HG03457 (cell line): ENCODE data around the gene PDSS2.
A peak's percentile ranks its signal among the peaks of the same experiment; 100 is the strongest.
"Not testable (repeated sequence)": the region's sequence is repeated elsewhere in the genome, so short reads cannot be mapped to it uniquely, and the experiment has no call there.

ENCODE experiments used
- ATAC-seq: cut with Tn5 transposase; IDR thresholded peaks from one replicate; pipeline ENCODE4 v1.9.1; 2021; ENCODE audit warnings: moderate number of reproducible peaks; ENCODE audit not compliant: unreplicated experiment

PDSS2 gene

DNA sequence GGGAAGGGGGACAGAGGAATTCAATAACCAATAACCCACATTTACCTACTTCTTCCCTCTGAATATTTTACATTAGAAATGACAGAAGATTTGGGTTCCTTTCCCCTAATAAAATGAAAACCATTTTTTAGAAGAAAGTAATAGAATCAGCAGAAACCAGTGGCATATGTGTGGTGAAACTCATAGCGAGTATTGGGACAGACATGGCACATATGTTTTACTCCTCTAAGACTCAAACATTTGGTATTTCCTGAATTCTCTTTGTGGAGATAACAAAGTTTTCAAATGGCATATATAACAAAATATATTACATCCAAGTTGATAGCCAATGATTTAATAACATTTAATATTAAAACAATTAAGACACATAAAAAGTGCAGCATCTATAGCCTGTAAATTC lies 331.2 kb downstream of the PDSS2 start:
- ATAC-seq = no peak

DNA sequence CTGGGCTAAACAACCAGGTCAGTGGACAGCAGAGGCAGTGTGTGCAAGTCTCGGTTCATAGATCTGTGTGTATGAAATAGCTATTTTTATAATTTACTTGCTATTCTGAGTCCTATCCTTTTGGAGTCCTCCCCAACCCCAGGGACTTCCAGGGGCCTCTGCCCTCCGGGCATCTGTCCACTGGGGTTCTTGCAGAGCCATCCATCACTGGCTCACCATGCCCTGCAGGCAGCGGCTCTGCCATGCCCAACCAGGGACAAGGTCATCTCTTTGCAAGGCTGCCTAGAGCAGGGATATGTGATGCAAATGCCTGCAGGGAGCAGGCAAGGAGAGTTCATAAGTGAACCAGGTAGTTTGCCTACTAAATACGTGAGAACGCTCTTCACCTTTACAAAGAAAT lies 333.6 kb downstream of the PDSS2 start:
- no peak for ATAC-seq

DNA sequence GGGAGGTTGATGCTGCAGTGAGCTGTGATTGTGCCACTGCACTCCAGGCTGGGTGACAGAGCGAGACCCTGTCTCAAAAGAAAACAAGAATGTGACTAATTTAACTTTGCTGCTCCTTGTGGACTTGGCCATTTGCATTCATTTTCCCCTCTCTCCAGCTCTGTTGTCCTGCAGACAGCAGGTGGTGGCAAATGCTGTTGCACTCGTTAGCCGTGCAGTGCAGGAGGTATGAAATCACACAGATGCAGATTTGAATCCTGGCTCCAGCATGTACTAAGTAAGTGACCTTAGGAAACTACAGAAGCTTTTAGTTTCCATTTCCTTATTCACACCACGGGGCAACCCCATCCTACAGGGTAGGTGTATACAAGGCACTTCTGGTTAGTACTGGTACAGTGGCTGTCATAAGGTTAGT lies 334.4 kb downstream of the PDSS2 start:
- ATAC-seq = peak; percentile 74

DNA sequence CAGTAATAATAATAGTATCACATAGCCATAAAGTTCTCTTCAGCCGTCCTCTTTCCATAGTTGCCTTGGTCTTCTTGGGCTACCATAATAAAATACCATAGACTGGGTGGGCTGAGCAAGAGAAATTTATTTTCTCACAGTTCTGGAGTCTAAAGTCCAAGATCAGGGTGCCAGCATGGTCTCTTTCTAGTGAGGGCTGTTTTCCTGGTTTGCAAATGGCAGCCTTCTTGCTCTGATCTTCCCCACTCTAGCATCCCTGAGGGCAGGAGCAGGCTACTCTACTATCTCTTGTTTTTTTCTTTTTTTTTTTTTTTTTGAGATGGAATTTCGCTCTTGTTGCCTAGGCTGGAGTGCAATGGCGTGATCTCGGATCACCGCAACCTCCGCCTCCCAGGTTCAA lies 335.9 kb downstream of the PDSS2 start:
- no peak for ATAC-seq

DNA sequence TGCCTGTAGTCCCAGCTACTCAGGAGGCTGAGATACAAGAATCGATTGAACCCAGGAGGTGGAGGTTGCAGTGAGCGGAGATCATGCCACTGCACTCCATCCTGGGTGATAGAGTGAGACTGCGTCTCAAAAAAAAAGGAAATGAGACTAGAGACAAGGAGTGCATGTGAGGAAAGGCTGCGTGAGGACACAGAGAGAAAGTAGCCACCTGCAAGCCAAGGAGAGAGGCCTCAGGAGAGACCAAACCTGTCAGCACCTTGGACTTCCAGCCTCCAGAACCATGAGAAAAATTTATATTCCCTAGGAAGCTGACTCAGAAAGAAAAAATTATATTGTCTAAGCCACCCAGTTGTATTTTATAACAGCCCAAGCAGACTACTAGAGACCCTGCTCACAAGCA lies 336.6 kb downstream of the PDSS2 start:
- no peak for ATAC-seq

DNA sequence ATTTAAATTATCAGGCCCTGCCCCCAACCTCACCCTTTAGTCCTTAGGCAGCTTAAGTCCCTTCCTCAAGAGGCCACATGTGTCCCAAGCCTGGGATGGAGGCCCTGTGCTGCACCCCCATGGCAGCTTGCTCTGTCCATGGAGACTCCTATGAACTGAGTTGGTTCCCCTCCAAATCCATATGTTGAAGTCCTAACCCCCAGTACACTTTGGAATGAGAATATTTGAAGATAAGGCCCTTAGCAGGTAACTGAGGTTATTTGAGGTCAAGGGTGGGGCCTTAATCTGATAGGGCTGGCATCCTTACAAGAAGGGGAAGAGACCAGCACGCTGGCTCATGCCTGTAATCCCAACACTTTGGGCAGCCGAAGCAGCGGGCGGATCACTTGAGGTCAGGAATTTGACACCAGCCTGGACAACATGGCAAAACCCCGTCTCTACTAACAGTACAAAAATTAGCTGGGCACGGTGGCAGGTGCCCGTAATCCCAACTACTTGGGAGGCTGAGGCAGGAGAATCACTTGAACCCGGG lies 337.3 kb downstream of the PDSS2 start:
- no peak for ATAC-seq

DNA sequence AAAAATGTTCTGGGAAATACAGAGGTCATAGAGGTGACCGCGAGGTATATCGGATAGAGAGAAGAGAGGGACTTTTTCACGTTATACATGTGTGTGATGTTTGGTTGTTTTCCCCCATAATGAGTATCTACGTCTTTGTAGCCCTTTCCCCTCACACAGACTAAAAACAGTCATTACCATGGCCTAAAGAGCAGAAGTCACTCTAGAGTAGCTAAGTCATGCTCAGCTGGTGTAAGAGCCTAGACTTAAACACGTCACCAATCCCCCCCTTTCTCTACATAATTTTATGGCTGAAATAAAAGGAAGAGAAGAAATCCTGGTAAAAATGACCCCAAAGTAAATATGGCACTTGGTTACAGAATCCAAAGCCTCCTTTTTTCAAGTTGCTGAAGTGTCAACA lies 338.1 kb downstream of the PDSS2 start:
- ATAC-seq = no peak

DNA sequence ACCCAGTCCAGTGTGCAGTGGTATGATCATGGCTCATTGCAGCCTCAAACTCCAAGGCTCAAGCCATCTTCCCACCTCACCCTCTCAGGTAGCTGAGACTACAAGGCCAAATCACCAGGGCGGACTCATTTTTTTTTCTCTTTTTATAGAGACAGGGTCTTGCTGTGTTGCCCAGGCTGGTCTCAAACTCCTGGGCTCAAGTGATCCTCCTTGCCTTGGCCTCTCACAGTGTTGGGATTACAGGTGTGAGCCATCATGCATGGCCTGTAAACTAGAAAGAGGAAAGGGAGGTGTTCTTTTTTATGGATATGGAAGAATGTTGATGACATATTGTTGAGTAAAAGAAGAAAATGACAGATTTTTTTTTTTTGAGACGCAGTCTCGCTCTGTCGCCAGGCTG lies 339.0 kb downstream of the PDSS2 start:
- no peak for ATAC-seq

DNA sequence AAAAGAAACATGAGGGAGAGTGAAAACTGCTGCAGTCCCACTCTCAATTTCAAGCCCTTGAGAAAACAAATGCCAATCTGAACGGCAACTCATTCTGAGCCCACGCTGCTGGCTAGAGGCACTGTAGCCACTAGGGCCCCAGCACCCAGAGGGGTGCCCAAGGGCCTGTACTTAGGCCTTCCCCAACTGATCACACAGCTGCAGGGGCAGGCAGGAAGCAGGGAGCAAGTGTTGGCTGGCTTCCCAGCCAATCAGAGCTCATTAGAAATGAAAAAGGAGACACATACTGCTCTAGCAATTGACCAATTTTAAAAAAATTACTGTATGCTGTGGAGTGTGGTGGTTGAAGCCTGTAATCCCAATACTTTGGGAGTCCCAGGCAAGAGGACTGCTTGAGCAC lies 340.4 kb downstream of the PDSS2 start:
- ATAC-seq = no peak

DNA sequence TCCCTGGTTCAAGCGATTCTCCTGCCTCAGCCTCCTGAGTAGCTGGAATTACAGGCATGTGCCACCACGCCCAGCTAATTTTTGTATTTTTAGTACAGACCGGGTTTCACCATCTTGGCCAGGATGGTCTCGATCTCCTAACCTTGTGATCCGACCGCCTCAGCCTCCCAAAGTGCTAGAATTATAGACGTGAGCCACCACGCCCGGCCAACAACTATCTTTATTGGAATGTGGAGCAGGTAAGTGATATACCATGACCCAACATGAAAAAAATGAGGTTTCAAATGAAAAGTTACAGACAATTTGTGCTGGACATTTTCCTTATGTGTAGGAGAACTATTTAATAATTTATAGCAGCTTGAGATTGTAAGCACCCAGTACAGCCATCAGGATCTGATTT lies 340.8 kb downstream of the PDSS2 start:
- ATAC-seq = not testable (repeated sequence)

DNA sequence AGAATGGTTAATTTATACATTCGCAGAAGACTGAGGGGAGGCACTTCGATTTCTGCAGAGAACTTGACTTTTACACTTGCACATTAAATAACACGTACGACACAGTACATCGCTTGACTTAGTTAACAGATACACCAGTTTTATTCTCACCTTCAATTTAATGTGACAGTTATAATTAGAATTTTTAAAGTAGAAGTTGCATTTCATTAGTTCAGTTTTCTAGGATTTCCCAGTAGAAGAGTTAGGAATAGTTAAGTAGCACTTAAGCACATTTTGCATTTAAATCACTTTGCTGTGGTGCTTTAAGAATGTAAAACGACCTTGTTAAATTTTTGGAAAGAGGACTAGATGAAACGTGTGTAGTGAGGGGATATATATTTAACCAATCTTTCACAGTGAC lies 342.4 kb downstream of the PDSS2 start:
- no peak for ATAC-seq

DNA sequence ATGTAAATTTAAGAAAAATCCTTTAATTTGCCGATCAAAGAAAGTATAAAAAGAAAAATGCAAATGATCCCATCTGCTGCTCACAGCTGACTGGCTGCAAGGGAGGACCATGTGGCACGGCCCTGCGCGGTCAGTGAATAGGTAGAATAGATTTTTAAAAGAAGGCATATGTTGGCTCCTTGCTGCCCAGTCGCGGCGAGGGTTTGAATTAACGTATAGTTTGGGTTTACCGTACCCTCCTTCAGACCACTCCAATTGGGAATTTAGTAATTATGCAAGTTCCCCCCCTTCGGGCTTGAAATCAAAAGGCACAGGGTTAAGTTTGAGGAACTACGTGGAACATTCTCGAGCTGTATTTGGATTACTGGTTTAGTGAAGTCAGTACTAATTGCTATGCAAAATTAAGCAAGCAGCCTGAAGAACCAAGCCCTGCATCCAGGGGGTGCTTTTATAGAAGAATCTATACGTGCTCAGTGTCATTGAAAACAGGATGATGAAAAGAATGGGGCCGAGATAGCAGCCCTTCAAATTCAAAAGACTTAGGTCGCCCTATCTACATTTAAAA lies 343.0 kb downstream of the PDSS2 start:
- ATAC-seq = no peak

DNA sequence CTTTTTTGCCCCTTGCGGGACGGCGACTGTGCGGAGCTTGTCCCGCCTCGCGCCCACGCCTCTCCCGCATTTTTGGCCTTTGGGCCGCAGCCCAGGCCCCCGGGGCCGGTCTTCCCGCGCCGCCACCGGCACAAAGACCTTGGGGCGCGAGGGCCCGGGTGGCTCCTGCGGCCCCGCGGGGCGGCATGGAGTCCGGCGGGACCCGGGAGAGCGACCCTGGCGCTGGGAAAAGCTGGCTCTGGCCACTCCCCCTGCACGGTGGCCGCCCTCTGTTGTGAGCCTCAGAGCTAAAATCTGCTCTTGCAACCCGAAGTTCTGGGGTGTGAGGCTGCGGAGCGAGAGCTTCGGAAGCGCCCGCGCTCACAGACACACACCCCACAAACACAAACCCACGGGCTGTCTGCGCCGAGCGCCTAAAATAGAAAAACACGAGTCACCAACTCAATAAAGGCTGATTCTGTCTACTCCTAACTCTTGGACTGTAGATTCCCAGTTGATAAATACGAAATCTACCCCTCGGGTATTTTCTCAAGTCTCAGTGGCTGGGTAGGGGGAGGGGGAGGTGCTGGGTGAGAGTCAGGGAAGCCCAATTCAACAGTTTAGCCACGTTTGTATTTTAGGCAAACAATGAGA lies 343.6 kb downstream of the PDSS2 start:
- ATAC-seq = no peak

DNA sequence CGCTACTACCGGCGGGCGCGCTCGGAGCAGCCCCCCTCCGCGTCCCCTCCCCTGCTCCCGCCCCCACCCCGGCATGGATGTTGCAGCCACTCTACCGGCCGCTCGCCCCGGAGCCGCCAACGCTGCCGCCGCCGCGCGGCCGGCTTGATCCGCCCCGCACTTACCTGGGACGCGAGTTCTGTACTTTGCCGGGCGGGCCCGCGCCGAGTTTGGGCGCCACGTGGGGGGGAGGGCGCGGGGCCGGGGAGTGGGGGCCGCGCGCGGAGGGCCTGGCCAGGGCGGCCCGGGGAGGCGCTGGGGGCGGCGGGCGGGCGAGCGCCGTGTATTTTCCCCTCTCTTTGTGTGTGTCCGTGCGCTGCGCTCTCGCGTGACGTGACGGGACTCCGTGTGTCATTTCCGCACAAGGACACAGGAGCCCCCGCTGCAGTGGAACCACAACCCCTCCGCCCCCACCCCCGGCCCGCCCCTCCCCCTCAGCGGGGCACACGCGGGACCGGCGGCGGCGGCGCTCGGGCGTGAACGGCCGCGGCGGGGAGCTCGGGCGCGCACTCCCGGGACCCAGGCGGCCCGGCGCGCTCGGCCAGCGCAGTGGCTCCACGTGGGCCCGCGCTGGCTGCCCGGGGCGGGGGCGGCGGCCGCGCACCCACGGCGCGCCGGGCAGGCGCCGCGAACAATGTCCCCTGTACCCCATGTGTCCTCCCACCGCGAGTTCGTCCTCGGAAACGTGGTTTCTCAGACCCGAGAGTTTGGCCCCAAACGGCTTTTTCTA lies 344.3 kb downstream of the PDSS2 start, which contains the start of gene BEND3:
Gene BEND3 (minus strand): TSS at position 590 of the 769 bp plus-strand sequence. CDS start 16,230 bp downstream, outside the sequence.
- peak; percentile 7 for ATAC-seq

DNA sequence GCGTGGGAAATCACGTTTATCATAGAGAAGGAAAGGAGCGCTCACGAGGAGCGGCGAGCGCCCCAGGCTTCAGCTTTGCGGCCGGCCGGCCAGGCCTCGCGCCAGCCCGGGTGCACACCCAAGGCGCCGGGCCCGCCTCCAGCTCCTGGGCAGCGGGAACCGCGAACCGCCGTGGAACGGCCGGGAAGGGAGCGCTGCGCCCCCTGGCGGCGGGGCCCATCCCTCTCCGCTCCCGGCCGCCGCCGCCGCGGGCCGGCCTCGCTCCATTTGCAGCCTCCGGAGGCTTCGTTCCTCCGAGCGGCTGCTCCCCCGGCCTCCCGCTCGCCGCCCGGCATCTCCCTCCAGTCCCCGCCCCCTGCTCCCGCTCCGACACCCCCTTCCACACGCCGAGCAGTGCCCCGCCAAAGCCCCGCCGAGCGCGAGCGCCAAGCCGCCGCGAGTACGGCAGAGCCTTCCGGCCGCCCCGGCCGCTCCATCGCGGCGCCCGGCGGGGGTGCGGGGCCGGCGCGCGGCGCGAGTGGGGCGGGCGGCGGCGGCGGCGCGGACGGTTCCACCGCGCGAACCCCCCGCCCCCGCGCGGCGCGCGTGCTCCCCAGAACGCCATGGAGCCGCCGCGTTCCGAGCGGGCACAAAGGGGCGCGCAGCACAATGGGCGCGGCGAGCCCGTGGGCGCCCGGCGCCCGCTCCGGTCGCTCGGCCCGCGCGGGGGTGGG lies 345.0 kb downstream of the PDSS2 start:
- peak; percentile 69 for ATAC-seq

DNA sequence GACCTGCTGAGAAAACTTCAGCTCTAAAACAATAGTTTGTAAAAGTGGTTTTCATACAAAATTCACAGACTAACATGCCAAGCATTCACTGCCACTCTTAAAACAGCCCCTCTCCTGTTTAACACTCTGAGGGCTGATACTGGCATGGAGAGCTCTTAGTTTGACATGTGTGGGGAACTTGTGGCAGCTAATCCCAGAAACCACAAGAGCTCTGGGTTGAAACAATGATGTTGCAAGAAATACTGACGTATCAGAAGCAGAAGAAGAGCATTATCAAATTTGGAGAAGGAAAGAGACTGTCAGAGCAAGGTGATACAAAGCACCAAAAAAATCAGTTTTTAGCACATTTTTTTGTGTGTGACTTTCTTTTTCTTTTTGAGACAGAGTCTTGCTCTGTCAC lies 349.2 kb downstream of the PDSS2 start:
- no peak for ATAC-seq

DNA sequence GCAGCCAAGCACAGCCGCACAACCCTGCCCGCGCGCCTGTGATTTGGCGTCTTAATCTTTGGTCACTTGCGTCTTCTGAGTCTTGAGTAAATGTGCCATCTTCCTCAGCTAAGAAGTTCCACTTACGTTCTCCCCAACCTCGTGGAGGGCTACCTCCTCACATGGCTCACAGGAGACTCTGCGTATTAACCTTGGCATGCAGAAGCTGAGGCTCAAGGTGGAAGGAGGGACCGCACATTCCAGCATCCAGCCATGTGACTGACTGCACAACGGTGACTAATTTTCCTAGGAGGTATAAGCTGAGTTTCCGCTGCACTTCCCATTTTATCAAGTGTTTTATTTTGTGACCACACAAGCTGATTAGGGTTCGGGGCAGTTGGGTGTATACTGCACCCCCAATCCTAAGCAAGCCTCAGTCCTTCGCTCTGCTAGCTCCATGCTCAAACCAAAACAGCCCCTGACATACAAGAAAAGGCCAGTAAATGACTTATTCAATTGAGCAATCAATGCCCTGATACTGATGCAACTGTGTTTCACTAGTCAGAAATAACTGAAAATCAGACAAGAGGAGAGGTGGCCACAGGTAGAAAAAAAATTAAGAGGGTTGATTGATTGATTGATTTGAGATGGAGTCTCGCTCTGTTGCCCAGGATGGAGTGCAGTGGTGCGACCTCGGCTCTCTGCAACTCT lies 351.0 kb downstream of the PDSS2 start:
- ATAC-seq = no peak

DNA sequence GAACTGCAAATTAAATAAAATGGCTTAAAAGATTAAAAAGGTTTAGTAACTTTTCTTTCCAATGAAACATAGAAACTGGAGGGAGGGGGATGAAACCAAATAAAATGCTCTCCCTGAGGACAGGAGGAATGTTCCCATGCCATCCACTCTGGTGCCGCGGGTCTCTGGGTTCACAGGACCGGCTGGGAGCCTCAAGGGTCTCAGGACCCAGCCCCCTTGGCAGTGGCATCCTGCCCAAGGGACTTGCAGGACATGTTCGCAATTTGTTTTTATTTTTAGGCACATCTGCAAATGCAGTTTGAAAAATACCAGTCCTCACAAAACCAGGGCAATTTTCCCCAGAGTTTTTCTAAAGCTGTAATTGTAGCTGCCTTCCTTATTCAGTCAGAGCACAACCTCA lies 351.6 kb downstream of the PDSS2 start:
- ATAC-seq = no peak

DNA sequence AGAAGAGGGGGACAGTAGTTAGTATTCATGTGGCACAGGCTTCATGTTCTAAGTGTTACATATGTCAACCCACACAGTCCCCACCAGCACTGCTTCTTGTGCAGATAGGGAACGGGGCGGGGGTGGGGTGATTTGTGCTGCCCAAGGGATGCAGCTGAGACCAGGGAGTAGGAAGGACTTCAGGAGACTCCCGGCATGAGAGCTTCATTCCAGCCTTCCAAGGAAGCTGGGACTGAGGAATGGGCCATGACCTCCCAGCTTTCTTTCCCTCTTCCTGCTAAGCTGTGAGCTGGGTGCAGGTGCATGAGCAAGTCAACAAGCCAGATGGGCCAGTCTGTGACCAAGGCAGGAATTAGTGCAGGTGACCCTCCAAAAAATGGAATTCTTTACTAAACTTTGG lies 353.2 kb downstream of the PDSS2 start:
- no peak for ATAC-seq

DNA sequence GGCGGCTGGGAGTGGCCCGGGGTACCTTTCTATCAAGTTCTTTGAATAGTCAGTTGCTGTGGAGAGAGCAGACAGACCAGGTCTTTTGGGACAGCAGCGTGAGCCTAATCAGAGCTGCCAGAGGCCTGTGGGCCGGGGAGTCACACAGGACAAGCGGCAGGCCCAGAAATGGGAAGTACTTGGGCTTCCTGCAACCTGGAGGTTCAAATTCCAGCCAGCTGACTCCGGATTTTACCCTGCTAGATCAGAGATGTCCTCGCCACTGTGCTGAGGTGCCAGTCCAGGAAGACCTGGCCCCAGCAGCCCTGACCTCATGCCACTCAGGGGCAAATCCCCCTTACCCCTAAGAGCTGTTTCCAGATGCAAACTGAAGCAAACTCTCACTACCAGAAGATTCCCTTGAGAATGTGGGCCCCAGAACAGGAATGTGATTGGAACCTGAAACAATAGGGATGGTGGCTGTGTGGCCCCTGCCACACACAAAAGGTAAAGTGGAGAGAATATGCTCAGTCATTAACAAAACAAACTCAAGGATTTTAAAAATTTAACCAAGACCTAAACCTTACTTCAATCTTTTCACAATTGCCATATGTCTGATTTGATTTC lies 353.8 kb downstream of the PDSS2 start:
- ATAC-seq = no peak
